CD4-positive, alpha-beta T cell (primary cell): ENCODE results near the gene FBLN1. TPM values are rescaled to one million over a fixed set of nuclear protein-coding genes. Genes with fewer than 3 reads are reported as not detected.

Source experiments
- ATAC-seq: fragments of 200-7000 bp; cut with Tn5 transposase; one replicate; pipeline ENCODE4 v1.10.0; 2022; ENCODE audit warnings: mild to moderate bottlenecking; ENCODE audit not compliant: poor library complexity
- CTCF ChIA-PET: fragments of 350-600 bp; sonication (Branson Sonifier 250); formaldehyde crosslinking; loops from one replicate; lab custom pipeline; 2021; ENCODE audit warnings: antibody characterized with exemption, inconsistent platforms; lab: Charles Lee
- POLR2A ChIA-PET: fragments of 350-600 bp; sonication (Branson Sonifier 250); formaldehyde crosslinking; loops from one replicate; lab custom pipeline; 2021; ENCODE audit warnings: antibody characterized with exemption, inconsistent platforms; lab: Charles Lee
- DNase-seq, 14 experiments: peaks; one replicate each; pipeline ENCODE4 v3.0.0-alpha.2; 2013 to 2020; ENCODE audit warnings: mixed read lengths in 2 of 14
- H3K27ac ChIP-seq, 2 donors: one replicate each; pipeline versions ENCODE4 v1.5.1 to v1.7.0; 2013; ENCODE audit warnings: low read length in 2 of 2, low read depth in 1 of 2, mild to moderate bottlenecking in 1 of 2
- H3K27me3 ChIP-seq, 2 experiments: 1 replicate in 1 of 2; 2 replicates in 1 of 2; pipeline versions ENCODE4 v1.6.1 to v1.7.0; 2013; ENCODE audit warnings: low read length in 2 of 2, control low read depth in 1 of 2, mild to moderate bottlenecking in 1 of 2, moderate library complexity in 1 of 2; ENCODE audit not compliant: insufficient read depth in 2 of 2, control insufficient read depth in 1 of 2
- H3K36me3 ChIP-seq: one replicate; pipeline ENCODE4 v1.6.1; 2013; ENCODE audit warnings: low read length, control low read depth; ENCODE audit not compliant: insufficient read depth
- H3K4me1 ChIP-seq: one replicate; pipeline ENCODE4 v1.6.1; 2013; ENCODE audit warnings: low read length, control low read depth; ENCODE audit not compliant: insufficient read depth
- H3K4me3 ChIP-seq: one replicate; pipeline ENCODE4 v1.5.1; 2013; ENCODE audit warnings: mild to moderate bottlenecking, low read length, moderate library complexity
- H3K9me3 ChIP-seq, 2 experiments: 1 replicate in 1 of 2; 2 replicates in 1 of 2; pipeline versions ENCODE4 v1.6.1 to v1.7.0; 2013; ENCODE audit warnings: low read length in 2 of 2, mild to moderate bottlenecking in 2 of 2, control low read depth in 1 of 2, moderate library complexity in 1 of 2; ENCODE audit not compliant: control insufficient read depth in 1 of 2, insufficient read depth in 1 of 2
- H3K27ac Mint-ChIP-seq: one replicate; pipeline ENCODE4 v1.8.0; 2020; ENCODE audit warnings: mixed read lengths
- H3K27me3 Mint-ChIP-seq: one replicate; pipeline ENCODE4 v1.8.0; 2021; ENCODE audit warnings: mixed read lengths
- H3K36me3 Mint-ChIP-seq: one replicate; pipeline ENCODE4 v1.8.0; 2021; ENCODE audit warnings: low read depth, mixed read lengths
- H3K4me1 Mint-ChIP-seq: one replicate; pipeline ENCODE4 v1.8.0; 2021; ENCODE audit warnings: low read depth, mixed read lengths
- H3K4me3 Mint-ChIP-seq: one replicate; pipeline ENCODE4 v1.8.0; 2020; ENCODE audit warnings: mild to moderate bottlenecking, mixed read lengths
- H3K9me3 Mint-ChIP-seq: one replicate; pipeline ENCODE4 v1.8.0; 2020; ENCODE audit warnings: mixed read lengths
- CTCF ChIP-seq: fragments of 200-600 bp; IDR thresholded peaks from one replicate; pipeline ENCODE4 v1.8.0; 2022; ENCODE audit warnings: antibody characterized with exemption, mild to moderate bottlenecking
- intact Hi-C, 2 experiments: fragments of 100-400 bp; cut with DNase I in 1 of 2; cut with micrococcal nuclease in 1 of 2; formaldehyde crosslinking; loops; one replicate each; pipeline versions ENCODE4 v1.15.1 to v1.9.0; 2023 to 2025; cut with DNase I, micrococcal nuclease
- total RNA-seq, 174 experiments: library from RNA in 2 of 174; stranded (reverse) in 2 of 174; gene quantifications; one replicate each; pipeline ENCODE4 v1.2.3 and lab custom pipeline; 2021 to 2026

FBLN1 gene
- total RNA-seq, 2 experiments from 2014 or later = not detected

- Histone ChIP-seq H3K9me3 (peaks cover 0 to 5% of the 10 kb centered on the region in 2 experiments), H3K4me1 (no peaks in the 10 kb centered on the region), H3K27me3 (peaks cover 8 to 15% of the 10 kb centered on the region in 2 experiments), H3K27ac (no peak overlapping the region), H3K4me3 (no peak overlapping the region), H3K36me3 (no peaks in the 10 kb centered on the region)
- DNase-seq (no peak), ATAC-seq (no peak)
- H3K36me3 Mint-ChIP-seq = no peaks in the 10 kb centered on the region
- H3K4me1 Mint-ChIP-seq = no peaks in the 10 kb centered on the region
- ChIA-PET CTCF (no interaction called here), POLR2A (no interaction called here)
- H3K9me3 Mint-ChIP-seq = no peaks in the 10 kb centered on the region
- H3K27me3 Mint-ChIP-seq = peaks cover 30% of the 10 kb centered on the region
- H3K4me3 Mint-ChIP-seq = no peak overlapping the region
- H3K27ac Mint-ChIP-seq = no peak overlapping the region
- no peak for TF ChIP-seq CTCF
- intact Hi-C loops = no loop called here
Measured at GRCh38 chr22:45508814-45509213, 6.1 kb downstream of the FBLN1 start.

- no peaks in the 10 kb centered on the region for H3K9me3 ChIP-seq
- Mint-ChIP-seq H3K4me1 (no peaks in the 10 kb centered on the region), H3K27ac (no peak overlapping the region), H3K27me3 (peaks cover 16% of the 10 kb centered on the region), H3K4me3 (no peak overlapping the region), H3K9me3 (no peaks in the 10 kb centered on the region), H3K36me3 (no peaks in the 10 kb centered on the region)
- no peak for DNase-seq
- H3K4me1 ChIP-seq = no peaks in the 10 kb centered on the region
- H3K27me3 ChIP-seq = no peaks in the 10 kb centered on the region
- no peak for TF ChIP-seq CTCF
- intact Hi-C loops = no loop called here
- no peak overlapping the region for H3K4me3 ChIP-seq
- POLR2A ChIA-PET = no interaction called here
- H3K36me3 ChIP-seq = no peaks in the 10 kb centered on the region
- CTCF ChIA-PET = no interaction called here
- no peak overlapping the region for H3K27ac ChIP-seq
- no peak for ATAC-seq
Measured at GRCh38 chr22:45510376-45511232, 7.9 kb downstream of the FBLN1 start.

- ATAC-seq = no peak
- H3K36me3 Mint-ChIP-seq = no peaks in the 10 kb centered on the region
- CTCF ChIA-PET = no interaction called here
Measured at GRCh38 chr22:45511847-45512261, 9.2 kb downstream of the FBLN1 start.

More at GRCh38 chr22:45511847-45512261, 9.2 kb downstream of the FBLN1 start:
- Histone ChIP-seq H3K27ac (no peak overlapping the region), H3K4me3 (no peak overlapping the region), H3K9me3 (no peaks in the 10 kb centered on the region), H3K27me3 (no peaks in the 10 kb centered on the region), H3K4me1 (no peaks in the 10 kb centered on the region), H3K36me3 (no peaks in the 10 kb centered on the region)
- no peak for TF ChIP-seq CTCF
- no peaks in the 10 kb centered on the region for H3K4me1 Mint-ChIP-seq
- no peak for DNase-seq
- POLR2A ChIA-PET = no interaction called here
- H3K4me3 Mint-ChIP-seq = no peak overlapping the region
- intact Hi-C loops = no loop called here
- H3K27me3 Mint-ChIP-seq = peaks cover 8% of the 10 kb centered on the region
- H3K27ac Mint-ChIP-seq = no peak overlapping the region
- no peaks in the 10 kb centered on the region for H3K9me3 Mint-ChIP-seq
